PC-3 (cell line): ENCODE measurements around the gene GNAS.

Source experiments
- CTCF ChIP-seq: fragments of 300-600 bp; sonication (generic); conservative IDR thresholded peaks from 2 replicates; pipeline ENCODE4 v1.5.1; 2017; ENCODE audit warnings: antibody characterized with exemption, low read depth, mild to moderate bottlenecking, low read length
- EZH2 ChIP-seq: fragments of 300-600 bp; sonication (generic); IDR thresholded peaks from one replicate; pipeline ENCODE4 v1.6.1; 2017; ENCODE audit warnings: antibody characterized with exemption, mild to moderate bottlenecking, low read length; ENCODE audit not compliant: unreplicated experiment

DNA sequence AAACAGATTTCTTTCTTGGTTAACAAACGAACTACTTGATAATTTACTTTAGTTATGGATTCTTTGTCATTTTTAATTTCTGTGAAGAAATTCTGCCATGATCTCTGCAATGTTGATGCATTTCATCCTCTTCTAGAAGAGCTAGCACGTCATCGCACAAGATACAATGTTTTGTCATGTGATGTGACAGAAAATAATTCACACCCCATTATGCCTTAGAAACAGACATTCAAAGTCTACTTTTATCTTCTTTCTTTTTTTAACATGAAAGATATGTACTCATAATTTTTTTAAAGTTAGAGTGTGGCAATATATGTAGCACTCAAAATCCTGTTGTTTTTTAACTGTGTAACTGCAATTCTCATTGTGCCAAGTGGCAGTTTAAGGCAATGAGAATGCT is 89.0 kb downstream of the GNAS start:
- no peak for TF ChIP-seq CTCF
- no peak for TF ChIP-seq EZH2
